Ishikawa (cell line): Measurements from ENCODE around the gene LAMTOR2.

Source experiments
- CEBPB ChIP-seq: IDR thresholded peaks from 2 replicates; pipeline ENCODE4 v1.6.1; 2012
- CREB1 ChIP-seq: IDR thresholded peaks from 2 replicates; pipeline ENCODE4 v1.6.1; 2012; ENCODE audit warnings: low read depth
- EGR1 ChIP-seq: IDR thresholded peaks from 2 replicates; pipeline ENCODE4 v1.6.1; 2012
- EP300 ChIP-seq: IDR thresholded peaks from 2 replicates; pipeline ENCODE4 v1.6.1; 2012; ENCODE audit warnings: borderline replicate concordance
- FOXM1 ChIP-seq: IDR thresholded peaks from 2 replicates; pipeline ENCODE4 v1.6.1; 2012; ENCODE audit warnings: low read depth, borderline replicate concordance
- NFIC ChIP-seq: IDR thresholded peaks from 2 replicates; pipeline ENCODE4 v1.6.1; 2012
- RAD21 ChIP-seq: IDR thresholded peaks from 2 replicates; pipeline ENCODE4 v1.6.1; 2012; ENCODE audit warnings: low read depth
- TAF1 ChIP-seq: IDR thresholded peaks from 2 replicates; pipeline ENCODE4 v1.6.1; 2012; ENCODE audit warnings: low read depth, mild to moderate bottlenecking
- TCF12 ChIP-seq: IDR thresholded peaks from 2 replicates; pipeline ENCODE4 v1.6.1; 2012; ENCODE audit warnings: low read depth
- TEAD4 ChIP-seq: IDR thresholded peaks from 2 replicates; pipeline ENCODE4 v1.6.1; 2012
- ZBTB7A ChIP-seq: IDR thresholded peaks from 2 replicates; pipeline ENCODE4 v1.6.1; 2012; ENCODE audit warnings: low read depth
- TF ChIP-seq, protein P1 (sequence below): IDR thresholded peaks from 2 replicates; pipeline ENCODE4 v1.6.1; 2012
- TF ChIP-seq, protein P2 (sequence below): IDR thresholded peaks from 2 replicates; pipeline ENCODE4 v1.6.1; 2012
- TF ChIP-seq, protein P3 (sequence below): IDR thresholded peaks from 2 replicates; pipeline ENCODE4 v1.6.1; 2012; ENCODE audit warnings: low read depth, mild to moderate bottlenecking

The LAMTOR2 gene

DNA sequence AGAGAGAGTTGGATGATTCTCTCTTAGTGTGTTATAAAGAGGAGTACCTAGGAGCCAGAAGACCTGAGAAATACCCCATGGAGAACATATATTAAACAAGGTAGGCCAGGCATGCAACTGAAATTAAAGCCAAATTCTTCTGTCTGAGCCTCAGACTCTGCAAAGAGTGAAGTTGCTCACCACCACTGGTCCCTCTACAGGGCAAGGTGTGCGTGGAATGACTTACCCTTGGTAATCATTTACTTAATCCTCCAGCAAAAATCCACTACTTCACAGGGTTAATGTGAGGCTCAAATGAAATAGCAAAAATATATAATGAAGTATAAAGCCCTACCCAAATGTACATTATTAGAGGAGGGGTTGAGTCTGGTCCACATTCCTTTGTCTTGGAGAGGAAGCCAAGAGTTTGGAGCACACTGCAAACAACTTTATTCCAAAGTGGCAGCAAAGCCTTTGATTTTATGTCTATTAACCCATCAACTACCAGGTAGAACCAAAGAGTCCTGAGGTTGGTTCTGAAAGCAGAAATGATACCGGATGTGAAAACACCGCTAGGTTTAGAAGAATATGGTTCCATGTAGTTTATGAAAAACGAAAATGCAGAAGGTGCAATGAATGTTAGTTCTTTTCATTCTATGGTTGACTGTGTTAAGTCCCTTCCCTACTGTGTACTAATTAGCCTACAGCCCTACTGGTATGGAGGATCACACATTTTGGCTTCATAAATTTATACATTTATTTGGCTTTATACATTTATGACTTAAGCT is 42.3 kb upstream of the LAMTOR2 start:
- no peak for TF ChIP-seq FOXM1
- no peak for TF ChIP-seq NFIC
- TF ChIP-seq RAD21: no peak
- TF ChIP-seq, protein P1, sequence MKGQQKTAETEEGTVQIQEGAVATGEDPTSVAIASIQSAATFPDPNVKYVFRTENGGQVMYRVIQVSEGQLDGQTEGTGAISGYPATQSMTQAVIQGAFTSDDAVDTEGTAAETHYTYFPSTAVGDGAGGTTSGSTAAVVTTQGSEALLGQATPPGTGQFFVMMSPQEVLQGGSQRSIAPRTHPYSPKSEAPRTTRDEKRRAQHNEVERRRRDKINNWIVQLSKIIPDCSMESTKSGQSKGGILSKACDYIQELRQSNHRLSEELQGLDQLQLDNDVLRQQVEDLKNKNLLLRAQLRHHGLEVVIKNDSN: no peak
- no peak for TF ChIP-seq EP300
- no peak for TF ChIP-seq EGR1
- no peak for TF ChIP-seq CEBPB
- no peak for TF ChIP-seq TCF12
- TF ChIP-seq, protein P2, sequence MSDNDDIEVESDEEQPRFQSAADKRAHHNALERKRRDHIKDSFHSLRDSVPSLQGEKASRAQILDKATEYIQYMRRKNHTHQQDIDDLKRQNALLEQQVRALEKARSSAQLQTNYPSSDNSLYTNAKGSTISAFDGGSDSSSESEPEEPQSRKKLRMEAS: no peak

DNA sequence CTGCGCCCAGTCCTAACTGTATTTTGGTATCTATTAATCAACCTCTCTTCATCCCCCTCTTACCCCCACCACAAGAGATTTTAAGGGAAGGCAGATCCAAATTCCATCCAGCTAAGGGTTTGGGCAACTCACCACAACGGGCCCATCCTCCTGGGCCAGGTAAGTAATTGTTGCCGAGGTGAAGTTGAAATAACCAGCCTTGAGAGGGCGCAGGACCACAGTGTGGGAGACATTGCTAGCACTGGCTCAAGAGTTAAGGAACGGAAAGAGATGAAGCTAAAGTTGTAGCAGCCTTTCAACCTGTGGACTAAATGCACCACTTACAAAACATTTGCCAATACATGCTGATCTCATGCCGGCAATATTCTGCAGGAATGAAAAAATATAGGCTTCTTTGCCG is 39.8 kb upstream of the LAMTOR2 start:
- TF ChIP-seq, protein P2: no peak
- TF ChIP-seq, protein P3, sequence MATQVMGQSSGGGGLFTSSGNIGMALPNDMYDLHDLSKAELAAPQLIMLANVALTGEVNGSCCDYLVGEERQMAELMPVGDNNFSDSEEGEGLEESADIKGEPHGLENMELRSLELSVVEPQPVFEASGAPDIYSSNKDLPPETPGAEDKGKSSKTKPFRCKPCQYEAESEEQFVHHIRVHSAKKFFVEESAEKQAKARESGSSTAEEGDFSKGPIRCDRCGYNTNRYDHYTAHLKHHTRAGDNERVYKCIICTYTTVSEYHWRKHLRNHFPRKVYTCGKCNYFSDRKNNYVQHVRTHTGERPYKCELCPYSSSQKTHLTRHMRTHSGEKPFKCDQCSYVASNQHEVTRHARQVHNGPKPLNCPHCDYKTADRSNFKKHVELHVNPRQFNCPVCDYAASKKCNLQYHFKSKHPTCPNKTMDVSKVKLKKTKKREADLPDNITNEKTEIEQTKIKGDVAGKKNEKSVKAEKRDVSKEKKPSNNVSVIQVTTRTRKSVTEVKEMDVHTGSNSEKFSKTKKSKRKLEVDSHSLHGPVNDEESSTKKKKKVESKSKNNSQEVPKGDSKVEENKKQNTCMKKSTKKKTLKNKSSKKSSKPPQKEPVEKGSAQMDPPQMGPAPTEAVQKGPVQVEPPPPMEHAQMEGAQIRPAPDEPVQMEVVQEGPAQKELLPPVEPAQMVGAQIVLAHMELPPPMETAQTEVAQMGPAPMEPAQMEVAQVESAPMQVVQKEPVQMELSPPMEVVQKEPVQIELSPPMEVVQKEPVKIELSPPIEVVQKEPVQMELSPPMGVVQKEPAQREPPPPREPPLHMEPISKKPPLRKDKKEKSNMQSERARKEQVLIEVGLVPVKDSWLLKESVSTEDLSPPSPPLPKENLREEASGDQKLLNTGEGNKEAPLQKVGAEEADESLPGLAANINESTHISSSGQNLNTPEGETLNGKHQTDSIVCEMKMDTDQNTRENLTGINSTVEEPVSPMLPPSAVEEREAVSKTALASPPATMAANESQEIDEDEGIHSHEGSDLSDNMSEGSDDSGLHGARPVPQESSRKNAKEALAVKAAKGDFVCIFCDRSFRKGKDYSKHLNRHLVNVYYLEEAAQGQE: no peak
- no peak for TF ChIP-seq RAD21
- TF ChIP-seq, protein P1: no peak

DNA sequence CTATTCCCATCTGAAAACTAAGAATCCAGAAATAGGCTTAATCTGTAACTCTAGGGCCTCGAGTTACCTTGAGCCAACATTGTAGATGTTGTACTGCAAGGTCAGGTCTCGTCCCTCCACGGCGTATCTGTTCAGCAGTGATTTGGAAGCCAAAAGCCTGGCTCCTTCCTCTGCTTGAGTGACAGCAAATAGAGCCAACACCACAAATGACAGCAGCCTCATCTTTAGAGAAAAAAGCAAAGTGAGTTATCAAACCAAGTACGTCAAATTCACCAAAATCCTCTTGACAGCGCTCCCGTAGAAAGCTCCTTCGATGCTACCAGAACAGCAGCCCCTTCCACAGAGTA is 34.7 kb upstream of the LAMTOR2 start:
- TF ChIP-seq EP300 (no peak), TEAD4 (no peak), NFIC (no peak), RAD21 (no peak), CEBPB (no peak), CREB1 (no peak)
- TF ChIP-seq, protein P1: no peak
- TF ChIP-seq, protein P2: no peak
- TF ChIP-seq, protein P3: no peak

DNA sequence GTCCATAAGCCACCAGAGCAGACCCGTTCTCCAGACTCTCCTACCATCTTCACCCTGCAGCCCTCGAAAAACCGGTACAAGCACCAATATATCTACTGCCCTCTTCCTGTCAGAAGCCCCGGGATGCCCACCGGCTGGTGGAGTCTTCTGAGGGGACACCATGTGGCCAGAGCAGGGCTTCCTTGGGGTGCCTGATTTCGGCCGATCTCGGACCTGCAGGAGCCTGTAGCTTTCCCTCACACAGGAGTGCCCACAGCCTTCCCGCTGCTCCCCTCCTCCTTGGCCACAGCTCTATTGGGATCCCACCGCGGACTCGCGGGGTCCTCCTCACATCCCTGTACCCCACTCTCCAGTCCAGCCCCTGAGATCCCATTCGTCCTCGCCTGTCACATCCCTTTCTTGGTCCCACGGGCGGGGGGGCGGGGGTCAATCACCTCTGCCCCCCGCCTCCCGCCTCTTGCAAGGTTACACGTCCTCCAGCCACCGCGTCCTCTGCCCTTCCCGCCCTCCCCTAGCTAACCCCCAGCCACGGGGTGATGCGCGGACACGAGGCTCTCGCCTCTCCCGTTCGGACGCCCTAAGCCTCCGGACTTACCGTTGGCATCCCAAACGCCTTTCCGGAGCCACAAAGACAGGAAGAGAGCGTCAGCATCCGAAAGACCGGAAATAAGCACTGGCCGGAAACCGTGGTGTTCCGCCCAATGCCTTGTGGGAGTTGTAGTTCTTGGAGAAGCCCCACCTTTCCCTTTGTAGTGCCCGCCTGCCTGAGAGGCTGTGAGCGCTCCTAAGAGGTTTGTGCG is 34.1 kb upstream of the LAMTOR2 start, which contains the start of gene SSR2:
TSS of gene SSR2 (minus strand) at position 659 of the 800 bp plus-strand sequence. CDS start 784 bp downstream, outside the sequence.
- TF ChIP-seq, protein P2: peak; percentile 57
- TF ChIP-seq FOXM1 (no peak), CREB1 (peak; percentile 56; the same call in 1 of the 2 replicates), NFIC (no peak), TAF1 (peak; percentile 45; the same call in 1 of the 2 replicates), TEAD4 (no peak)

DNA sequence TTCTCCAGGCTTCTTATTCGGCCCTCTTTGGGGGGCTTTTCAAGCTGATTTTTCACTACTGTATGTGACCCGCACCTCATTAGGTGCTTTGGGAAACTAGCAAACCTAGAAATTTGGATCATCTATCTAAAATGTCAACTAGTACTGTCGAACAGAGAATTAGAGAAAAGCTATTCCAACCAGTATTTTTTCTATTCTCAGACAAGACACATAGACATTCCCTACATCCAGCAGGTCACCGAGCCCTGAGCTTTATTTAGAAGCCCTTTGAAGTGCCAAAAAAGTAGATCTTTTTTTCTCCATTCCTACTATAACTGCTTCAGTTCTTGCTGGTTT is 33.5 kb upstream of the LAMTOR2 start:
- TF ChIP-seq NFIC (no peak), ZBTB7A (no peak), CEBPB (no peak), TCF12 (no peak)
- TF ChIP-seq, protein P1: no peak
- TF ChIP-seq, protein P3: no peak
